ENCODE measurements around the gene ZBTB32.

The ZBTB32 gene

DNA sequence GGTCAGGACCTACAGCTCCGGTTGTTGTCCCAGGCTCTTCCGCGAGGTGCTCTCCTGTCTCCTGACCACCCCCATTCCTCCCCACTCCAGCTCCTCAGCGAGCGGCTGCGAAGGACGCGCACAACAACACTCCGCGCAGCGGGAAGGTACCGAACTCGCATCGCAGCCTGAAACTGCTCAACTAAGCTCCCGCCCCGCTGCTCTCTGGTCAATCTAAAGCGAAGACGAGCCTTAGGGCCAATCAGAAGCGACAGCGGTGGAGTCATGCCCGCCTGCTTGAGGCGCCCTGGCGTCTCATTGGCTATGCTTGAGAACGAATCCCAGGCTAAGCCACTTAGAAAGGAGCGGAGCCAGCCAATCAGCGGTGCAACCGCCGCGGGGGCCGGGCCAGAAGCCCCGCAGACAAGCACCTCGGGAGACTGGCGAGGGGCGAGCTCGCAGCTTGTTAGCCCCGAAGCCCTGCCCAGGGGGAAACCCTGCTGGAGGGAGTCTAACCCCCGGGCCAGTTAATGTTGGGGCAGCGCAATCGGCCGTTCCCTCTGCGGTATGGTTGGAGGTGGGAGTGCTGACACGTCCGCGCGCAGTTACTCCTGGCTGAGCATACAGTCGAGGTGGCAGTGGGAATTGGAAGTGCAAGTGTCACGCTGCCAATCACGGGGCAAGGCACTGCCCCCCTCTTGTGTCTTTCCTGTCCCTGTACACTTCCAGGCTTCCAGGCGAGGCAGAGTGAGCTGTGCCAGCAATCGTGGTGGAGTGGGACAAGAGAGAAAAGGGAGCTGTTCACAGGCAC lies 1.9 kb upstream of the ZBTB32 start:
- peak; percentile 90 for DNase-seq

DNA sequence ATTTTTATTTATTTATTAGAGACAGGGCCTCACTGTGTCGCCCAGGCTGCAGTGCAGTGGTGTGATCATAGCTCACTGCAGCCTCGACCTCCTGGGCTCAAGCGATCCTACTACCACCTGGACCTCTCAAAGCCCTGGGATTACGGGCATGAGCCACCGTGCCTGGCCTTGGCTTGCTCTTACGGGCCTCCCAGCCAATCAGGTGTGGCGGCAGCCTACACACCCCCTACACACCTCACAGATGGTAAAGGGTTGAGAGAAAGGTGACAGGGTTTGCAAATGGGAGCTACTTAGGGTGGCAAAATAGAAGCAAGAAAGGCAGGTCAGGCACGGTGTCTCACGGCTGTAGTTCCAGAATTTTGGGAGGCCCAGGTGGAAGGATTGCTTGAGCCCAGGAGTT lies 1.0 kb upstream of the ZBTB32 start:
- no peak for DNase-seq

DNA sequence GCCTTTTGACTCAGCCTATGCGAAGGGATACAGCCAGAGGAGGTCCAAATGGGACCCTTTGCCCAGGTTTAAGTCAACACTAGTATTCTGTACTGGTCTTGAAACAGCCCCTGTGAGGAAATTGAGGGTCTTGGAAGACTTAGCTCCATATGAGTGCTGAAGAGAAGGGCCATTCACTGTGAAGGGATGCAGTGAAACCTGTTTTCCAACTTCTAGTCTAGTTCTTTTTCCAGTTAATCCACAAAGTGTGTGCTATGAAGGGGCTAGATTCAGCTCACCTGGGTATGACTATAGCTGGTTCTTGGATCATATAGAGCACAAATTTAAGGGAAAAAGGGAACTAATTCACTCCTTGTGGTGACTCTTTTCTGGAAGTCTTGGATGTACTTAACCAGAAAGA lies 4.0 kb downstream of the ZBTB32 start:
- DNase-seq: no peak

DNA sequence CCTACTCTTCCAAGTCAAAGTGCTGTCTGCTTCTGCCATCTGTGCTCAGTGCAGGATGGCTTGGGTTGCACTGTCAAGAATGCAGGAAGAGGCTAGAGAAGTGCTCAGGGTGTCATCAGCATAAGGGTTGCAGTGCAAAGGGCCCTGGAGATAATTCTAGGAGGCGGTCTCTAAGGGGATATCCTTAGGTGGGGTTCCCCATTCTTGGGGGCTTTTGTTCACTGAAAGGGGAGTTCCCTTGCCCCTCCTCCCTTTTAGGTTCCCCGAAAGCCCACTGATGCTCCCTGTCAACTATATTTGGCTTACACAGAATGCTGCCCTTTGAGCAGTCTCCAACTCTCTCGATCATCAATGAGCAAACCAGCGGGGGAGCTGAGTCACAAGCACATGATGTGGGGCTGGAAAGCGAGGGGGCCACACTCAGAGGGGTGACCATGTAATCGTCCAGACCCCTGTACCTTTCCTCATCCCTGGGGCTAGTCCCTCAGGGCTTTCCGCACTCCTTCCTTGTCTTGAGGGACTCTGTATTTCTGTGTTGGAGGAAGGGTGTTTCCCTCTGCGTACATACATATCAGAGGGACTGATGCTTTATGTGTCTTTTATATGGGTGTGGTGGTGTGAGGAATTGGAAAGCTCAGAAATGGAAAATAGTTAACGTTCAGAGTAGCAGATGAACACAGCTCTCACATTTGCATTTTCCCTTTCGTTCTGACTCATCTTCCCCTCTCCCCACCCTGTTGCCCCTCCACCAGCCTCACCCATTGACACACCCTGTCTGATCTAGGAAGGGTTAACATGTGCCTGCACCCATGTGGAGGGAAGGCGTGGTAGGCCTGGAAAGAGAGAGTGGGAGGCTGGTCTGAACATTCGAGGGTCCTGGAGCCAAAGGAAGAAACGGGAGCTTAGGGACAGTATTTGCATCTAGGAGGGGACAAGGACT lies 6.7 kb downstream of the ZBTB32 start:
- no peak for DNase-seq

DNA sequence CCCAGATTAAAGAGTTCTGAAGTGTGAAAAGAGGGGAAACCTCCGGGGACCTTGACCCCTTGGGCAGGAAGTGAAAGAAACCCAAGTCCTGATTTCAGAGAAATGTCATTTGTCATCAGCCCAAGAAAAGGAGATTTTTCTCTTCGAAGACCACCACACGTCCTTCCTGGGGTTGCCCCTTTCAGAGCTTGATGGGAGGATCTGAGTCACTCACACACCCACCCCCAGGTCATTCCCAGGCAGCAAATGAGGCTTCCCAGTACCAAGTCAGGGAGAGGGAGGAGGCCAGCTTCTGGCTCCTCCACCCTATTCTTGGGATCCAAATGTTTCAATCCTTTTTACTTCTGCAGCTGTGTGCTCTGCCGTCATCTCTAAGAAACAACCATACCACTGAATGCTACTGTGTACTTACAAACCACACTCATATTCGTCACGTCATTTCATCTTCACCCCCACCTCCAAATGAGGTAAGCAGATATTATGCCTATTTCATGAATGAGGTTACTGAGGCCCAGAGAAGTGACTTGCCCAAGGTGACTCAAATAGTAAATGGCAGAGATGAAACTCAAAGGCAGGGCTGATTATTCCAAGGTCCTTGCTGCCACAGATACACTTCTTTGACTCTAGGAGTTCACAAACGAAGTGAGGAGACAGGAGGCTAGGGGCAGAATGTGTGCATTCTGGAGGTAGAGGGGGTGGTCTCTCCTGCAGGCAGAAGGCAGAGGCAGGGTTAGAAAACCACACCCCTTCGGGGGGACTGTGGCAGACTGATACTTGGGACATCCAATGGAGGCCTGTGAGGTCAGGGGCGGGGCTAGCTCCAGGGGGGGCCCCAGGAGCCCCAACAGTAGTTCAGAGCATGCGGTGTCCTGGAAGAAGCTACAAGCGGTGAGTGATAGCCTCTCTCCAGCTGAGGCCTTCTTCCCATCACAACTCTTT lies 8.5 kb downstream of the ZBTB32 start:
- no peak for DNase-seq

DNA sequence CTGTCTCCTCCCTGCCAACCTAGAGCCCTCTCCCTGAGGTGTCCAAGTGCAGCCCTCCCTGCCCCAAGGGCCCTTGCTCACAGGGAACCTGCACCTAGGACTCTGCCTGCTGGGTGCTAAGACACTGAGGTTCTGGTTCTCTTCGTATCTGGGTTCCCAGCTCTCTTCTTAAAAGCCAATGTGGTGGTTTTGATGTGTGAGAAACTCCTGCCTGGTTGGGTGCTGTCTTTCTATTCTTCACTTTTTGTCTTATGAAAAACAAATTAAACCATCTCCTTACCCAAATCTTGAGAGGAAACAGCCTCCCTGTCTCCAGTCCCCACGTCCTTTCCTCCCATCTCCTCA lies 9.1 kb downstream of the ZBTB32 start:
- DNase-seq: no peak

DNA sequence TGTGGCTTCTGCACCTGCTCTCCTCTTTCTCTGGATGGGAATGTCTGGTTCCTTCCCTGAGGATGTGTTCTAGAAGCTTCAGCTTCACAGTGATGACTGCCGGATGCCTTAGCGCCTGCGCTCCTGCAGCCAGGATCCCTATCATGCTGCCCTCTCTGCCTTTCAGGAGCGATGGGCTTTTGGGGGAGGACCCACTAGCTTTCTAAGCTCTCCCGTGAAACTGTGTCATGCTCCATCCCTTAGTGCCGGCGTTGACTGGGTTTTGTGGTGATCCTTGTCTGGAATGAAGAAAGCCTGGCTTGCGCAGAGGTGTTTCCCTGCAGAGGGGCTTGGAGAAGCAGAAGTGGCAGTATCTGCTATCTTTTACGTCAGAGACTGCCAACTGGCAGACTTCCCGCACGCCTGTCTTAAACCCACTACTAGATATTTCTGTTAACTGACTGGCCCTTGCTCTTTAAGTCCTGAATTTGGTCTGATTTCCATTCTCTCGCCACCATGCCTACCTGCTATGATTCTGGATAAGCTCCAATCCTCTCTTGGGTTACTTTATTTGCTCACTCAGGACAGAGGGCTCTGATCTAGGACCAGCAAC lies 9.6 kb downstream of the ZBTB32 start:
- DNase-seq: no peak

- no peak for DNase-seq
These were observed 10.4 kb downstream of the ZBTB32 start for GRCh38 chr19:35714601-35715354.

GRCh38 chr19:35715355-35715809 lies 11.0 kb downstream of the ZBTB32 start:
- DNase-seq: no peak

DNA sequence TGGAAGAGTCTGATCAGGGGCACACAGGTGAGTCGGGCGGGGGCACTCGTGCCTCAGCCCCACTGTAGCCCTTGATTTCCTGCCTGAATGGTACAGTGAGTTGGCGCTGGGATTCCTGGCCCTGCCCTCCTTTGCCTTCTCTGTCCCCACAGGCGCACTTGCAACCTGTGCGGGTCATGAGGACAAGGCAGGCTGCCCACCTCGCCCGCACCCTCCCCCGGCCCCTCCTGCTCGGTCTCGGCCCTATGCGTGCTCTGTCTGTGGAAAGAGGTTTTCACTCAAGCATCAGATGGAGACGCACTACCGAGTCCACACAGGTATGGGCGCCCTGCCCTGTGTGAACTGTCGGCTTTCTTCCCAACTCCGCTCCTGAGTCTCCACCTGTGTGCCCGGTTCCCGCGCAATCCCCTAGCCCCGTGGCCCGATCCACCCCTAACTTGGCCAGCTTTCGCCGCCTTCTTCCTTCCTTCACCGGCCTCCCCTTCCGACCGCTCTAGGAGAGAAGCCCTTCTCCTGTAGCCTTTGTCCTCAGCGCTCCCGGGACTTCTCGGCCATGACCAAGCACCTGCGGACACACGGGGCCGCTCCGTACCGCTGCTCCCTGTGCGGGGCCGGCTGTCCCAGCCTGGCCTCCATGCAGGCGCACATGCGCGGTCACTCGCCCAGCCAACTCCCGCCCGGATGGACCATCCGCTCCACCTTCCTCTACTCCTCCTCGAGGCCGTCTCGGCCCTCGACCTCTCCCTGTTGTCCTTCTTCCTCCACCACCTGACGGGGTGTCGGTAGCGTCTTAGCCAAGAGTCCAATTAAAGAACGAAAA lies 11.8 kb downstream of the ZBTB32 start:
- DNase-seq: no peak

GRCh38 chr19:35716801-35717664 lies 12.7 kb downstream of the ZBTB32 start:
- DNase-seq: peak; percentile 95

GRCh38 chr19:35717665-35718344 lies 13.4 kb downstream of the ZBTB32 start, which contains the start of gene KMT2B:
TSS of gene KMT2B (plus strand) at chr19:35718003. CDS start at chr19:35718019, 16 bp downstream.
- no peak for DNase-seq

DNA sequence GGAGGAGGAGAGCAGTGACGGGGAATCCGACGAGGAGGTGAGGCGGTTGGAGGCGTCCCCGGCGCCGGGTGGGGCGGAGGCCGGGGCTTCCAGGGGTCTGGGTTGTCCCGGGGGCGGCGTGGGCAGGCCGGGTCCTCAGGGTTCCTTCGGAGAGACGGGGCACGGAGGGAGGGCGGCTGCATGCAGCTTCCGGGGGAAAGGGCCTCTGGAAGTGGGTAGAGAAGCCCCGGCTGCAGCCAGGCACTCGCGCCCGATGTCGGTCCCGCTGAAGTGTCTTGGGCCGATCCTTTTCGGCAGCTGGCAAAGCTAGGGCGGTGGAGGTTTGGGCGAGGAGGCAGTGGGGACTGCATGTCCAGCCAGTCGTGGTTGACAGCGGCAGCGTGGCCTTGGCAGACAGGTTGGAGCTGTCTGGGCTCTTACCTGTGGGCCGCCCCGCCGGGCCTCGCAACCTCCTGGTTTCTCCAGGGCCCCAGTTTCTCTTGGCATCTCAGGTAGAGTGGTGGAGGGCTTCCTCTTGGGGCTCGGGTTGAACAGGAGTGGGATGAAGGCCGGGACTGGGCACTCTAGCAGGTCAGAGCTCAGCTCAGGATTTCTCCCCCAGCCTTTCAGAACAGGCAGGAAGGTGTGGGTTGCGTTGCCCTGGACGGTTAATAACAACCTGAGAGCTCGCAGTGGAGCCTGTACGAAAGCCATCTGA lies 14.1 kb downstream of the ZBTB32 start:
- peak; percentile 31 for DNase-seq

GRCh38 chr19:35719402-35720162 lies 15.2 kb downstream of the ZBTB32 start:
- no peak for DNase-seq

DNA sequence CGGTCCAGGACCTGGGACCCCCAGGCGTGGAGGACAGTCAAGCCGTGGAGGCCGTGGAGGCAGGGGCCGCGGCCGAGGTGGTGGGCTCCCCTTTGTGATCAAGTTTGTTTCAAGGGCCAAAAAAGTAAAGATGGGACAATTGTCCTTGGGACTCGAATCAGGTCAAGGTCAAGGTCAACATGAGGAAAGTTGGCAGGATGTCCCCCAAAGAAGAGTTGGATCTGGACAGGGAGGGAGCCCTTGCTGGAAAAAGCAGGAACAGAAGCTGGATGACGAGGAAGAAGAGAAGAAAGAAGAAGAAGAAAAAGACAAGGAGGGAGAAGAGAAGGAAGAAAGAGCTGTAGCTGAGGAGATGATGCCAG lies 15.8 kb downstream of the ZBTB32 start:
- no peak for DNase-seq

GRCh38 chr19:35720648-35721047 lies 16.3 kb downstream of the ZBTB32 start:
- no peak for DNase-seq

DNA sequence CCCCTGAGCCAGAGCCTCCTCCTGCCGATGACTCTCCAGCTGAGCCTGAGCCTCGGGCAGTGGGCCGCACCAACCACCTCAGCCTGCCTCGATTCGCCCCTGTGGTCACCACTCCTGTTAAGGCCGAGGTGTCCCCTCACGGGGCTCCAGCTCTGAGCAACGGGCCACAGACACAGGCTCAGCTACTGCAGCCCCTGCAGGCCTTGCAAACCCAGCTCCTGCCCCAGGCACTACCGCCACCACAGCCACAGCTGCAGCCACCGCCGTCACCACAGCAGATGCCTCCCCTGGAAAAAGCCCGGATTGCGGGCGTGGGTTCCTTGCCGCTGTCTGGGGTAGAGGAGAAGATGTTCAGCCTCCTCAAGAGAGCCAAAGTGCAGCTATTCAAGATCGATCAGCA lies 17.0 kb downstream of the ZBTB32 start:
- DNase-seq: no peak

DNA sequence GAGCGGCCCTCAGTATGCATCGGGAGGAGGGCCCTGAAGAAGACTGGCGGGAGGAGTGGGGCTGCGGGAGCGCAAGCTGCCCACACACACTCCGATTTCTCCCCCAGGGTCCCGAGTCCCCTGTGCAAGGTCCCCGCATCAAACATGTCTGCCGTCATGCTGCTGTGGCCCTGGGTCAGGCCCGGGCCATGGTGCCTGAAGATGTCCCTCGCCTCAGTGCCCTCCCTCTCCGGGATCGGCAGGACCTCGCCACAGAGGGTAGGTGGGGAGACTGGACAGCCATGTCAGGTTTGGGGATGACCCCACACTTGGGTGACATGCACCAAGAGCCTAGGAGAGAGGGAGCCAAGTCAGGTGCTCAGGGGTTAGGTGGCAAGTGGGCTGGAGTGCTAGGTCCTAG lies 18.1 kb downstream of the ZBTB32 start:
- no peak for DNase-seq
